ENCODE data around the gene TBC1D24.
A peak's percentile ranks its signal among the peaks of the same experiment; 100 is the strongest.
"Not testable (repeated sequence)": the region's sequence is repeated elsewhere in the genome, so short reads cannot be mapped to it uniquely, and the experiment has no call there.

TBC1D24 gene

GRCh38 chr16:2532494-2533141 lies 57.7 kb downstream of the TBC1D24 start:
- peak; percentile 86 for DNase-seq (ENCODE audit: low spot score)

- not testable (repeated sequence) for DNase-seq (ENCODE audit: low spot score)
Observed at GRCh38 chr16:2533142-2533755, 58.3 kb downstream of the TBC1D24 start.

- DNase-seq (ENCODE audit: low spot score), result no peak
Observed at GRCh38 chr16:2533912-2534311, 59.0 kb downstream of the TBC1D24 start.

GRCh38 chr16:2534335-2534734 lies 59.4 kb downstream of the TBC1D24 start:
- DNase-seq (ENCODE audit: low spot score), result not testable (repeated sequence)

GRCh38 chr16:2535625-2536013 lies 60.7 kb downstream of the TBC1D24 start:
- no peak for DNase-seq (ENCODE audit: low spot score)

- peak; percentile 95 for DNase-seq (ENCODE audit: low spot score)
Observed at GRCh38 chr16:2537451-2538379, 62.8 kb downstream of the TBC1D24 start, which contains the start of gene PDPK1. Gene PDPK1 (plus strand): TSS chr16:2538021. CDS start chr16:2538113, 92 bp downstream.

- DNase-seq (ENCODE audit: low spot score), result not testable (repeated sequence)
Observed at GRCh38 chr16:2539192-2539844, 64.4 kb downstream of the TBC1D24 start.

- DNase-seq (ENCODE audit: low spot score), result not testable (repeated sequence)
Observed at GRCh38 chr16:2539845-2540458, 65.0 kb downstream of the TBC1D24 start.

GRCh38 chr16:2540912-2541311 lies 66.0 kb downstream of the TBC1D24 start:
- not testable (repeated sequence) for DNase-seq (ENCODE audit: low spot score)

GRCh38 chr16:2541409-2541808 lies 66.5 kb downstream of the TBC1D24 start:
- not testable (repeated sequence) for DNase-seq (ENCODE audit: low spot score)

- not testable (repeated sequence) for DNase-seq (ENCODE audit: low spot score)
Observed at GRCh38 chr16:2543771-2544170, 68.8 kb downstream of the TBC1D24 start.

GRCh38 chr16:2550283-2550878 lies 75.5 kb downstream of the TBC1D24 start:
- not testable (repeated sequence) for DNase-seq (ENCODE audit: low spot score)

- DNase-seq (ENCODE audit: low spot score), result not testable (repeated sequence)
Observed at GRCh38 chr16:2551420-2551889, 76.5 kb downstream of the TBC1D24 start.

GRCh38 chr16:2554709-2555425 lies 79.9 kb downstream of the TBC1D24 start:
- not testable (repeated sequence) for DNase-seq (ENCODE audit: low spot score)

All from LoVo (cell line).